ENCODE measurements around the gene POLR3C. TPM values are rescaled to one million over a fixed set of nuclear protein-coding genes. Genes with fewer than 3 reads are reported as not detected.

Gene POLR3C
- total and polyA plus RNA-seq, 3 donors from 2014 or later: 56.2 to 73.3 (median 63.8) TPM

DNA sequence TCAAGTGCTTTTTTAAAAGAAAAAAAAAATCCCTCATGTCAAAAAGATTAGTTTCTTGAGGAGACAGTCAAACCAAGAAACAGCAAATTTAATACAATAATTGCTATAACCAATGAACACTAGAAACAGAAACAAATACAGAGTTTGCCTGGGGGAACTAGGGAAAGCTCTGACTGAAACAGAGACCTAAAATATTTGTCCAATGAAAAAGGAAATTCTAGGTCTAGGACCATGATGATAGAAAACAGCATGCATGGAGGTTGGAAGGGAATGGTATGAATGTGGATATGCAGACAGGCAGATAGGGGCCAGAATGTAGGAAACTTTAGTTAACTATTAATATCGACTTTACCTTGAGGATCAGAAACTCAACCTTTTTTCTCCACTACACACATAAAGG is 31.5 kb upstream of the POLR3C start:
- intact Hi-C loops (cut with DNase I; ENCODE audit: low total_unique reads): no loop called here
- no peak for DNase-seq
- WGBS, 2 donors: 91 to 92% methylated on average over 1 of the region's 1 CpG
- H3K27ac ChIP-seq: no peak overlapping the region
- no peaks in the 10 kb centered on the region for H3K27me3 ChIP-seq
- H3K4me1 ChIP-seq: no peaks in the 10 kb centered on the region
- no peak for TF ChIP-seq POLR2A (IDR thresholded peaks at IDR 0.05)
- TF ChIP-seq, protein P1, sequence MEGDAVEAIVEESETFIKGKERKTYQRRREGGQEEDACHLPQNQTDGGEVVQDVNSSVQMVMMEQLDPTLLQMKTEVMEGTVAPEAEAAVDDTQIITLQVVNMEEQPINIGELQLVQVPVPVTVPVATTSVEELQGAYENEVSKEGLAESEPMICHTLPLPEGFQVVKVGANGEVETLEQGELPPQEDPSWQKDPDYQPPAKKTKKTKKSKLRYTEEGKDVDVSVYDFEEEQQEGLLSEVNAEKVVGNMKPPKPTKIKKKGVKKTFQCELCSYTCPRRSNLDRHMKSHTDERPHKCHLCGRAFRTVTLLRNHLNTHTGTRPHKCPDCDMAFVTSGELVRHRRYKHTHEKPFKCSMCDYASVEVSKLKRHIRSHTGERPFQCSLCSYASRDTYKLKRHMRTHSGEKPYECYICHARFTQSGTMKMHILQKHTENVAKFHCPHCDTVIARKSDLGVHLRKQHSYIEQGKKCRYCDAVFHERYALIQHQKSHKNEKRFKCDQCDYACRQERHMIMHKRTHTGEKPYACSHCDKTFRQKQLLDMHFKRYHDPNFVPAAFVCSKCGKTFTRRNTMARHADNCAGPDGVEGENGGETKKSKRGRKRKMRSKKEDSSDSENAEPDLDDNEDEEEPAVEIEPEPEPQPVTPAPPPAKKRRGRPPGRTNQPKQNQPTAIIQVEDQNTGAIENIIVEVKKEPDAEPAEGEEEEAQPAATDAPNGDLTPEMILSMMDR (IDR thresholded peaks at IDR 0.05): no peak
- H3K36me3 ChIP-seq (ENCODE audit: low read depth, missing control alignments): no peaks in the 10 kb centered on the region
- no peaks in the 10 kb centered on the region for H3K9me3 ChIP-seq
- no peak overlapping the region for H3K4me3 ChIP-seq

DNA sequence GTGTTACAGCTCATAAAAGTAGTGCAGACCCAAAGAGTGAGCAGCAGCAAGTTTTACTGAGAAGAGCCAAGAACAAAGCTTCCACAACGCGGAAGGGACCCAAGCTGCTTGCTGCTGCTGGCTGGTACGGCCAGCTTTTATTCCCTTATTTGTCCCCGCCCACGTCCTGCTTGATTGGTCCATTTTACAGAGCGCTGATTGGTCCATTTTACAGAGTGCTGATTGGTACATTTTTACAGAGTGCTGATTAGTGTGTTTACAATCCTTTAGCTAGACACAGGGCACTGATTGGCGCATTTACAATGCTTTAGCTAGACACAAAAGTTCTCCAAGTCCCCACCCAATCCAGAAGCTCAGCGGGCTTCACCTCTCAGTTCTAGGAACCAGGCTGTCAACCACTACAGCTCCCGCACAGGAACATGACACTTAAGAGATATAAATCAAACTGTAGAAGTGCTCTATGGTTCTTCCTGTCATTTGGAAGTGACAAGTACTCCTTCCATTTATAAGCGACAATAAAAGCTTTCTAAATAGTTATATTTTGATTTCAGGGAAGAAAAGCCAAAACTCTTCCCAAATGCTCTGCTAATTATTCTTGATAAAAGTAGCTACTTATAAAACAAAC is 28.6 kb upstream of the POLR3C start:
- peak; percentile 37 for TF ChIP-seq POLR2A (IDR thresholded peaks at IDR 0.05)
- TF ChIP-seq, protein P1 (IDR thresholded peaks at IDR 0.05): no peak
- peak; percentile 83 for DNase-seq
- Histone ChIP-seq H3K27me3 (no peaks in the 10 kb centered on the region), H3K4me1 (no peaks in the 10 kb centered on the region), H3K4me3 (peak overlapping the region in 1 of 2 donors; percentile 39), H3K9me3 (no peaks in the 10 kb centered on the region), H3K27ac (peak overlapping the region; percentile 2 to 6), H3K36me3 (ENCODE audit: low read depth, missing control alignments) (no peaks in the 10 kb centered on the region)
- intact Hi-C loops (cut with DNase I; ENCODE audit: low total_unique reads): no loop called here
- 65 to 66% methylated on average over 10 of the region's 10 CpGs for WGBS, 2 donors

DNA sequence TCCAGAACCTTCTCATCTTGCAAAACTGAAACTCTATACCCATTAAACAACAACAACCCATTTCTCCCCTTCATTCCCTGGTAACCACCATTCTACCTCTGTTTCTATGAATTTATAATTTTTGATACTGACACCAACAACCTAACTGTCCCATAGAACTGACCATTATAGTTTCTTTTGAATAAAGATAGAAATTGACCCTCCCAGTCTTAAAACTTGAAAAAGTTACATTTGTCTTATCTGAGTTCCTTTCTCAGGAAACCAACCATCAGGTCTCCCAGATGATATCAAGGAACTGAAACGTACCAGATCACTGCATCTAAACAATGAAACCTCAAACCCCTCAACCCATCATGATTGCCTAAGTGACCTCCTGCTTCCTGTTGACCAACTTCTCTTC is 27.2 kb upstream of the POLR3C start:
- intact Hi-C loops (cut with DNase I; ENCODE audit: low total_unique reads): no loop called here
- H3K4me3 ChIP-seq: no peak overlapping the region
- 26 to 67% methylated on average over 1 of the region's 1 CpG for WGBS, 2 donors
- no peak overlapping the region for H3K27ac ChIP-seq
- no peak for TF ChIP-seq POLR2A (IDR thresholded peaks at IDR 0.05)
- H3K27me3 ChIP-seq: no peaks in the 10 kb centered on the region
- no peaks in the 10 kb centered on the region for H3K4me1 ChIP-seq
- DNase-seq: no peak
- H3K9me3 ChIP-seq: no peaks in the 10 kb centered on the region
- H3K36me3 ChIP-seq (ENCODE audit: low read depth, missing control alignments): no peaks in the 10 kb centered on the region

DNA sequence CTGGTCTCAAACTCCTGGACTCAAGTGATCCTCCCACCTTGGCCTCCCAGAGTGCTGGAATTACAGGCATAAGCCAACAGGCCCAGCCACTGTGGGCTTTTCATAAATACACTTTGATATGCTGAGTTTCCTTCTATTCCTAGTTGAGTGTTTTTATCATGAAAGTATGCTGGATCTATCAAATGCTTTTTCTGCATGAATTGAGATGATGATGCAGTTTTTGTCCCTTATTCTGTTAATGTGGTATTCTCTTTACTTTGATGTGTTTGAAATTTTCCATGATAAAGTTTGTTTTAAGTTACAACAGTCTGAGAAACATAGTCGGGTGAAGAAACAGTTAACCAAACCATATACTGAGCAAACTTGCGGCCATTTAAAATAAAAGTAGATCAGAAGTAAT is 24.2 kb upstream of the POLR3C start:
- TF ChIP-seq, protein P1 (IDR thresholded peaks at IDR 0.05): no peak
- TF ChIP-seq POLR2A (IDR thresholded peaks at IDR 0.05): no peak
- WGBS, 2 donors: 89% methylated on average over 2 of the region's 2 CpGs
- no peak overlapping the region for H3K27ac ChIP-seq
- H3K36me3 ChIP-seq (ENCODE audit: low read depth, missing control alignments): no peaks in the 10 kb centered on the region
- H3K27me3 ChIP-seq: no peaks in the 10 kb centered on the region
- intact Hi-C loops (cut with DNase I; ENCODE audit: low total_unique reads): no loop called here
- H3K9me3 ChIP-seq: no peaks in the 10 kb centered on the region
- no peak overlapping the region for H3K4me3 ChIP-seq
- no peak for DNase-seq
- H3K4me1 ChIP-seq: peaks cover 13% of the 10 kb centered on the region

DNA sequence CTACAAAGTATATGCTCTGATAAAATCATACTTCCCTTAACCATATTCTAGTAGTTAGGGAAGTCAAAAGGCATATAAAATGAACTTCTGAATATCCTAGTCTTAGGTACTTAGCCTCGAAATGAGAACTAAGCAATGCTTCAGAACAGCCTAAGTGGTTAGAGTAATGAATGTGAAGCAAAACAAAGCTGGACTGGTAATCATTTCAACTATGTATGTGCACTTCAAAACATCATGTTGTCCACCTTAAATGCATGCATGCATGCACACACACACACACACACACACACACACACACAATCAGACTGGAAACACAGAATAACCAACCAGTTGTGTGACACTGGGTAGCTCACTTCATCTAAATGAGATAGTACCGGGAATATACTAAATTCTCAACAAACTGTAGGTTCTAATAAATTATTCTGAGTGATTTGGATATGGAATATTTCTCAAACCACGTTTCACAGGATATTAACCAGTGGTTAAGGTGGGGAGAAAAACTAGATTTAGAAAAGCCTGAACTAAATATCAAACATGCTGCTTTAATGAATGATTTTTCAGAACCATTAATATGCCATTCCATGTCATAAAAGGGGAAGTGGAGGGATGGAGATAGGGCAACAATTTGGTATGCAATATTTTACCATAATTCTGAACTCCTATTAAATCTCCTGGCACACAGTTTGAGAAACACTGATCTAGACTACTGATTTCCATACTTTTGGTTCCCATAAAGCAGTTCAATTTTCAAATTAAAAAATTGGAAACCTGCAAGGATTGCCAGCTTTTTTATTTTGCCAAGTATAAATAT is 19.6 kb upstream of the POLR3C start:
- no peak for DNase-seq
- TF ChIP-seq POLR2A (IDR thresholded peaks at IDR 0.05): no peak
- TF ChIP-seq, protein P1 (IDR thresholded peaks at IDR 0.05): no peak
- intact Hi-C loops (cut with DNase I; ENCODE audit: low total_unique reads): no loop called here
- Histone ChIP-seq H3K4me3 (no peak overlapping the region), H3K27ac (peak overlapping the region in 1 of 2 donors; percentile 78), H3K9me3 (no peaks in the 10 kb centered on the region), H3K36me3 (ENCODE audit: low read depth, missing control alignments) (no peaks in the 10 kb centered on the region), H3K4me1 (peaks cover 13% of the 10 kb centered on the region), H3K27me3 (no peaks in the 10 kb centered on the region)
- 68 to 75% methylated on average over 3 of the region's 3 CpGs for WGBS, 2 donors
